GM10266 (cell line): ENCODE measurements around the gene LRCH1.

Experiments used
- DNase-seq: peaks from one replicate; pipeline ENCODE4 v3.0.0; 2012; ENCODE audit errors: extremely low spot score
- TF ChIP-seq, protein P1 (sequence below): IDR thresholded peaks from 2 replicates; pipeline ENCODE4 v1.5.1; 2012; ENCODE audit warnings: mild to moderate bottlenecking, low read depth; ENCODE audit not compliant: control insufficient read depth, insufficient read depth; ENCODE audit errors: missing control alignments

The LRCH1 gene

DNA sequence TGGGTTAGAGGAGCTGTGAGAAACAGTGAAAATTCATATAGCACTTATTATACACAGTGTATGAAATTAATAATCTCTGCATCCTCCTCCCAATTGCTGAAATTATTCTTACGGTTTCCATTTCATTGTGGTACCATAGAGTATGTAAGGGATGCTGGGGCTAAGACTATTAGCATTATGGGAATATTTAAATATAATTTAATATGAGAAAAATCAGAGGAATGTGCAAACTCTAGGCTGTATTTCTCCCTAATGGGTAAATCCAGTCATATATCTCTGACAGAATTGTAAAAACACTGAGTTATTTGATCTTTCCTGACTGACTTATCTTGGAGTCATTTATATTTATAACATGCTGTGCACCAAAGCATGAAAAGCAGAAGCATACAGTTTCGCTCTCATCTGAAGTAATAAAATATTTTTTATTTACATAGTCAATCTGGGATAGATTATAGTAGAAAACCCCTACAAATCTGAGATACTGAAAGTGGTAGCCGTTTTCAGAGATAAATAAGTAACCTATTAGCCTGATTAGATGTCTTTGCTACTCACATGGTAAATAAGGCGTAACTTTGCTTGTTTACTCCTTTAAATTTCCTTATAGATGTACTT is 34.9 kb downstream of the LRCH1 start:
- TF ChIP-seq, protein P1, sequence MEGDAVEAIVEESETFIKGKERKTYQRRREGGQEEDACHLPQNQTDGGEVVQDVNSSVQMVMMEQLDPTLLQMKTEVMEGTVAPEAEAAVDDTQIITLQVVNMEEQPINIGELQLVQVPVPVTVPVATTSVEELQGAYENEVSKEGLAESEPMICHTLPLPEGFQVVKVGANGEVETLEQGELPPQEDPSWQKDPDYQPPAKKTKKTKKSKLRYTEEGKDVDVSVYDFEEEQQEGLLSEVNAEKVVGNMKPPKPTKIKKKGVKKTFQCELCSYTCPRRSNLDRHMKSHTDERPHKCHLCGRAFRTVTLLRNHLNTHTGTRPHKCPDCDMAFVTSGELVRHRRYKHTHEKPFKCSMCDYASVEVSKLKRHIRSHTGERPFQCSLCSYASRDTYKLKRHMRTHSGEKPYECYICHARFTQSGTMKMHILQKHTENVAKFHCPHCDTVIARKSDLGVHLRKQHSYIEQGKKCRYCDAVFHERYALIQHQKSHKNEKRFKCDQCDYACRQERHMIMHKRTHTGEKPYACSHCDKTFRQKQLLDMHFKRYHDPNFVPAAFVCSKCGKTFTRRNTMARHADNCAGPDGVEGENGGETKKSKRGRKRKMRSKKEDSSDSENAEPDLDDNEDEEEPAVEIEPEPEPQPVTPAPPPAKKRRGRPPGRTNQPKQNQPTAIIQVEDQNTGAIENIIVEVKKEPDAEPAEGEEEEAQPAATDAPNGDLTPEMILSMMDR: no peak
- DNase-seq: no peak

DNA sequence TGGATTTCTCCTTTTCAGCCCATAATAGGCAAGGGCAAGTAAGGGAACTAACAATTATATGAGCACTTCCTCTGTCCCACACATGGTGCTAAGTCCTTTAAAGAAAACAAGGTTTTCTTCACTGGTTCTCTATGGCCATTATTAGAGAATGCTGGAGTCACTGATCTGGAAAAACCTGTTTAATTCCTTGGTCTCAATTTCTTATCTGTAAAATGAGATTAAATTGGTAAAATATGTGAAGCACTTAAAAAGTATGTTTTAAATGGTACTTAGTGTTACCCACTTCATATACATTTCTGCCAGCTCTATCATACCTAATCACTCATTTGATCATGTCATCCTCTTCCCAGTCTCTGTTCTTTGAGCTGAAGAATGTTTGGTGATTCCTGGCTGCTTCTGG is 39.4 kb downstream of the LRCH1 start:
- TF ChIP-seq, protein P1: no peak
- no peak for DNase-seq

DNA sequence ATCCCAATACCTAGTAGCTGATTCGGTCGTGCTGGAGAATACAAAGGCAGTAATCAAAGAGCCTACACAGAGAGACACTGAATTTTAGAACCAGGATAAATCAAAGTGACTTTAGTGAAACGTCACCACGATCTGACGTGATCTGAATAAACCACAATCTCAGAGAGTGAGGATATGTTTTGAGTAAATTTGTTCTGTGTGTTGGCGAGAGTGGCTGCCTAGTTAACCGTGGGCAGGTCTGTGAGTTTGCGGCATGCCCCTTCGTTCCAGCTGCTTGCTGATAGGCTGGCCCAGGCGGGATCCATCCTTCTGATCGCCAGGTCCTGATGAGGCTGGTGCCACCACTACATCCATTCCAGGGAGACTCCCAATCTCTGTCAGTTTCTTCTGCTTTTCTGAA is 40.4 kb downstream of the LRCH1 start:
- DNase-seq: no peak
- TF ChIP-seq, protein P1: no peak

DNA sequence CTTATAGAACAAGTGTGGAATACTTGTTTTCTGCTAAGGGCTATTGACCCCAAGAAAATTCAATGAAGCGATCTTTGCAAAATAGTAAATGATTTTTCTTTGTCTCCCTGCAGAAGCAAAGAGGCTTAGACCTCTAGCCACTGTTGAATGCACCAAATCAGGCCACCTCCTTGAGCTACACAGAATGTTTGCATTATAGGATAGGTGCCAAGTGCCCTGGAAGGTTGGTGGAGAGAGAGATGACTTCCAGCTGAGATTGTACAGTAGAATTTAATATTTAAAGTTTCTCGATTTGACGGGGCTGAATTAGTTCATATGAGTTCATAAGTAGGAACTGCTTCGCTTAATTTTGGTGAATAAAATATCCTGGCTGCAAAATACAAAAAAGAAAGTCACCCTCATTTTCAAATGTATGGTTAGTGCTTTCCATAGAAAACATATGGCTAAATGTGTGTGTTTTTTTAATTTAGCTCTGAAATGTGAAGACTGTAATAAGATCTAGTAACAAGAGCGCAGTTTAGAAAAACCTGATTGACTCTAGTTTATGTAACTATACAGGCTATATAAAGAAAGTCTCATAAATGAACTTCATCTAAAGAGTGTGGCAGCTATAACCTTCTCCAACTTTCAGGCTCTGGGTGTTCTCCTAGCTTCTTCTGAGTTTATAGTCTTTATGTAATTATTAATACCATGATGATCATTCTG is 41.6 kb downstream of the LRCH1 start:
- TF ChIP-seq, protein P1: no peak
- no peak for DNase-seq

DNA sequence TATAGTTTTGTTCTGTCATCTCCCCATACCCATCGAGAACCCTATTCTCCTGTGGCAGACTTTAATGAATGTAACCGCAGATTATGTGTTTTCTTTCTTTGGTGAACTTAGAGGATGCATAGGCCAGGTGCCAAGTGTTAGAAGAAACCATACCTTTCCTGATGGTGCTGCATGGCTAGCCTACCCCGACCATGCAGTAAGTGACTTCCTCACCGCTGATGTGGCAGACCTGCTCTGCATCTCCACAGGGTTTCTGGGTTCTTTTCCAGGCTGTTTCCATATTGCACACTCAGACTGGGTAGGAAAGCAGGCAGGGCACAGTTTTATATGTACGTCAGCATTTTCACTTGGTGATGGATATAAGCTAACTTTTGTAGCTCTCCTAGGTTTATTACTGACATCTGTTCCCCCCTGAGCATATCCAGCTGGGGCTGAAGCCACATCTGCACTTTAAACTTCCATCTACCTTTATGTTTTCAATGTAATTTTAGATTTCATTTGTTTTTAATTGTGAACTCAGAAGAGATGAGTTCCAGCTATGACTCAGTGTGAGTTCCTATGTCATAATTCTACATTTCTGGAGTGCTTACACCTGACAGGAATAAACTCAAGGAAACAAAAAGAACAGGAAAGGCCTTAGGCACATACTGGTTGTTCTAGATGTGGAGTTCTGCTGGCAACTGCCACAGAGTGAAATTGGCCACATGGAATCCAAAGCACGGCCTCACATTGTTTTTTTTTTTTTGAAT is 42.3 kb downstream of the LRCH1 start:
- TF ChIP-seq, protein P1: no peak
- DNase-seq: no peak

DNA sequence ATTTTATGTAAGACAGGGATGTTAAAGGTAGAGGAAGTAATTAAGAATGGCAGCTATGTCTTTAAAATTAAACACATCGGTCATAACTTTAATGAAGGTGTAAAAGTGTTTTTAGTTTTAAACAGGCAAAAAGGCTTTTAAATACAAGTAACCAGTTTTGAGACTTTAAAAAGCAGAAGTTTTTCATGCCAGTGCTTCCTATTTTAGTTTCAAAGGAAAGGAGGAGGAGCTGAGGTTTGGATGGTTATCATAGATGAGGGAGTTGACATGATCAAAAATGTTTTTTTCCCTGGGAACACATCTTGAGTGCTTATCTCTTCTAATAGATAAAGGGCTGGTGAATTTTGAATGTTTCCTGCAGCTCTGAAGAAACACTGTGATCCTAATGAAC is 42.9 kb downstream of the LRCH1 start:
- TF ChIP-seq, protein P1: no peak
- no peak for DNase-seq

DNA sequence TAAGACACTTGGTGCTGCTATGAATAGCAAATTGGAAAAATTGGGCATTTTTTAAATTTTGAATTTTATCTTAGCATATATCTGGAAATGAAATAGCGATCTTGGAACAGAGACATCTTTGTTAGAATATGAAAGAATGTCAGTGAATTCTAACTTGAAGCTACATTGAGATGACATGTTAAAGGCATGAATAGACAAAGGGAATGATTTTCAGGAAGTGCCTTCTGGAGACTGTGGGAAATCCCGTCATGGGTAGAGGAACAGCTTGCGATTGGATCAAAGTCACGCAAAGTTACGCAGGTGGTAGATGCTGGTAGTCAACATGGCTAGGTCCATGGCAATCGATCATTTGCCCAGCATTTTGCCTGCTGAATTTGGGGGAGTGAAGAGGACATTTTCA is 43.5 kb downstream of the LRCH1 start:
- DNase-seq: no peak
- TF ChIP-seq, protein P1: no peak
